Activated CD8-positive, alpha-beta T cell treated with anti-CD3 and anti-CD28 coated beads for 36 hours (primary cell): ENCODE measurements around the gene RNF4. TPM values are rescaled to one million over a fixed set of nuclear protein-coding genes. Genes with fewer than 3 reads are reported as not detected.

Experiments
- ATAC-seq: fragments of 200-7000 bp; cut with Tn5 transposase; one replicate; pipeline ENCODE4 v1.10.0; 2021; ENCODE audit warnings: mild to moderate bottlenecking, moderate library complexity
- CTCF ChIA-PET: fragments of 350-600 bp; sonication (Branson Sonifier 250); formaldehyde crosslinking; loops from one replicate; lab custom pipeline; 2021; ENCODE audit warnings: antibody characterized with exemption; lab: Charles Lee
- POLR2A ChIA-PET: fragments of 350-600 bp; sonication (Branson Sonifier 250); formaldehyde crosslinking; loops from one replicate; lab custom pipeline; 2021; ENCODE audit warnings: antibody characterized with exemption; lab: Charles Lee
- DNase-seq: peaks from one replicate; pipeline ENCODE4 v3.0.0-alpha.2; 2020
- H3K27ac Mint-ChIP-seq: one replicate; pipeline ENCODE4 v1.8.0; 2021; ENCODE audit warnings: mild to moderate bottlenecking, mixed read lengths
- H3K27me3 Mint-ChIP-seq: one replicate; pipeline ENCODE4 v1.8.0; 2021; ENCODE audit warnings: mixed read lengths
- H3K36me3 Mint-ChIP-seq: one replicate; pipeline ENCODE4 v1.8.0; 2021; ENCODE audit warnings: low read depth, mixed read lengths
- H3K4me1 Mint-ChIP-seq: one replicate; pipeline ENCODE4 v1.8.0; 2021; ENCODE audit warnings: low read depth, mixed read lengths
- H3K4me3 Mint-ChIP-seq: one replicate; pipeline ENCODE4 v1.8.0; 2021; ENCODE audit warnings: mild to moderate bottlenecking, moderate library complexity, mixed read lengths
- H3K9me3 Mint-ChIP-seq: one replicate; pipeline ENCODE4 v1.8.0; 2021; ENCODE audit warnings: mixed read lengths
- CTCF ChIP-seq: fragments of 200-600 bp; IDR thresholded peaks from one replicate; pipeline ENCODE4 v1.8.0; 2022; ENCODE audit warnings: antibody characterized with exemption, mild to moderate bottlenecking
- intact Hi-C: fragments of 100-400 bp; cut with micrococcal nuclease; formaldehyde crosslinking; loops from one replicate; pipeline ENCODE4 v1.10.0; 2022
- total RNA-seq, 2 experiments: library from RNA; stranded (reverse); gene quantifications; one replicate each; pipeline ENCODE4 v1.2.3, GENCODE V29; 2021

Gene RNF4
- total RNA-seq, 2 experiments from 2014 or later: 94.6 to 96.2 TPM

- intact Hi-C loops: no loop called here
- H3K27ac Mint-ChIP-seq: peak overlapping the region; percentile 10
Measured at GRCh38 chr4:2551118-2551517, 82.2 kb downstream of the RNF4 start.

GRCh38 chr4:2552806-2553205 lies 83.9 kb downstream of the RNF4 start:
- TF ChIP-seq CTCF: no peak
- POLR2A ChIA-PET: no interaction called here
- intact Hi-C loops: no loop called here
- Mint-ChIP-seq H3K36me3 (no peaks in the 10 kb centered on the region), H3K9me3 (no peaks in the 10 kb centered on the region), H3K4me3 (no peak overlapping the region), H3K27ac (no peak overlapping the region), H3K27me3 (no peaks in the 10 kb centered on the region), H3K4me1 (peaks cover 30% of the 10 kb centered on the region)
- CTCF ChIA-PET: no interaction called here
- DNase-seq: no peak
- no peak for ATAC-seq

More at GRCh38 chr4:2551118-2551517, 82.2 kb downstream of the RNF4 start:
- ChIA-PET POLR2A (no interaction called here), CTCF (no interaction called here)
- no peaks in the 10 kb centered on the region for H3K9me3 Mint-ChIP-seq
- H3K4me1 Mint-ChIP-seq: peaks cover 27% of the 10 kb centered on the region
- no peak overlapping the region for H3K4me3 Mint-ChIP-seq
- TF ChIP-seq CTCF: no peak
- H3K27me3 Mint-ChIP-seq: no peaks in the 10 kb centered on the region
- ATAC-seq (no peak), DNase-seq (no peak)
- H3K36me3 Mint-ChIP-seq: peaks cover 4% of the 10 kb centered on the region

- TF ChIP-seq CTCF: no peak
- intact Hi-C loops: no loop called here
- ChIA-PET CTCF (no interaction called here), POLR2A (interaction anchor here (0.8 kb wide), 2 partner anchors 9 to 12 kb away, joined by 3 read pairs; no protein-coding TSS in a partner anchor)
- Mint-ChIP-seq H3K4me3 (no peak overlapping the region), H3K27ac (no peak overlapping the region), H3K36me3 (peaks cover 7% of the 10 kb centered on the region), H3K27me3 (no peaks in the 10 kb centered on the region), H3K9me3 (no peaks in the 10 kb centered on the region), H3K4me1 (peaks cover 24% of the 10 kb centered on the region)
- ATAC-seq: no peak
- no peak for DNase-seq
Measured at GRCh38 chr4:2558301-2558700, 89.4 kb downstream of the RNF4 start.

- ChIA-PET POLR2A (no interaction called here), CTCF (interaction anchor here (0.8 kb wide), 1 partner anchor 25 kb away, joined by 3 read pairs; no protein-coding TSS in a partner anchor)
- no peak for ATAC-seq
- DNase-seq: no peak
- peaks cover 23% of the 10 kb centered on the region for H3K4me1 Mint-ChIP-seq
- no peaks in the 10 kb centered on the region for H3K27me3 Mint-ChIP-seq
- no peak overlapping the region for H3K27ac Mint-ChIP-seq
- no peak overlapping the region for H3K4me3 Mint-ChIP-seq
- intact Hi-C loops: no loop called here
- H3K36me3 Mint-ChIP-seq: peaks cover 11% of the 10 kb centered on the region
- no peaks in the 10 kb centered on the region for H3K9me3 Mint-ChIP-seq
- no peak for TF ChIP-seq CTCF
Measured at GRCh38 chr4:2560167-2560566, 91.3 kb downstream of the RNF4 start.

Other genes starting within 250 kb of the RNF4 start
- gene HAUS3, start 227.0 kb upstream of the RNF4 start, total RNA-seq: 10 to 100 TPM; 18.4 to 19.5 TPM
- 1 to 10 TPM; 2.1 to 2.9 TPM for gene POLN, start 227.0 kb upstream of the RNF4 start, total RNA-seq
- gene MXD4, start 207.0 kb upstream of the RNF4 start, total RNA-seq: 1 to 10 TPM; 1.5 to 2.3 TPM
- 1 to 10 TPM; 4.9 to 7.0 TPM for gene ZFYVE28, start 50.5 kb upstream of the RNF4 start, total RNA-seq
- gene CFAP99, start 50.2 kb upstream of the RNF4 start, total RNA-seq: not detected
- 10 to 100 TPM; 22.4 to 22.9 TPM for gene FAM193A, start 67.5 kb downstream of the RNF4 start, total RNA-seq